H9 (cell line): ENCODE data around the gene SYNGR1. TPM values are rescaled to one million over a fixed set of nuclear protein-coding genes. Genes with fewer than 3 reads are reported as not detected.
A peak's percentile ranks its signal among the peaks of the same experiment; 100 is the strongest.

ENCODE experiments used
- DNase-seq: peaks from one replicate; pipeline ENCODE4 v3.0.0-alpha.2; 2017
- H2AFZ ChIP-seq: one replicate; pipeline ENCODE4 v1.6.1; 2013; ENCODE audit warnings: mild to moderate bottlenecking, low read length, control low read depth, moderate library complexity
- H2AK5ac ChIP-seq: 2 replicates; pipeline ENCODE4 v1.6.1; 2013; ENCODE audit warnings: low read length, control low read depth, mixed read lengths; ENCODE audit not compliant: insufficient read length
- H2BK120ac ChIP-seq: one replicate; pipeline ENCODE4 v1.6.1; 2013; ENCODE audit warnings: low read depth, mild to moderate bottlenecking, low read length, control low read depth, inconsistent platforms; ENCODE audit not compliant: poor library complexity, severe bottlenecking
- H2BK12ac ChIP-seq: 2 replicates; pipeline ENCODE4 v1.6.1; 2013; ENCODE audit warnings: low read length, control low read depth, mixed read lengths, low read depth; ENCODE audit not compliant: insufficient read length
- H2BK15ac ChIP-seq: 2 replicates; pipeline ENCODE4 v1.6.1; 2013; ENCODE audit warnings: low read depth, low read length, control low read depth
- H2BK20ac ChIP-seq: one replicate; pipeline ENCODE4 v1.6.1; 2013; ENCODE audit warnings: low read depth, mild to moderate bottlenecking, low read length, control low read depth, inconsistent platforms; ENCODE audit not compliant: poor library complexity, severe bottlenecking
- H2BK5ac ChIP-seq: 2 replicates; pipeline ENCODE4 v1.6.1; 2013; ENCODE audit warnings: low read length, control low read depth, mixed read lengths; ENCODE audit not compliant: insufficient read length
- H3K14ac ChIP-seq: 2 replicates; pipeline ENCODE4 v1.6.1; 2013; ENCODE audit warnings: low read length, control low read depth; ENCODE audit not compliant: insufficient read depth
- H3K18ac ChIP-seq: 2 replicates; pipeline ENCODE4 v1.6.1; 2013; ENCODE audit warnings: low read depth, mild to moderate bottlenecking, mixed read lengths, low read length, control low read depth; ENCODE audit not compliant: insufficient read length
- H3K23ac ChIP-seq: 2 replicates; pipeline ENCODE4 v1.6.1; 2013; ENCODE audit warnings: low read length, control low read depth, mixed read lengths, low read depth; ENCODE audit not compliant: insufficient read length
- H3K23me2 ChIP-seq: 2 replicates; pipeline ENCODE4 v1.6.1; 2013; ENCODE audit warnings: low read depth, mild to moderate bottlenecking, mixed read lengths, low read length, control low read depth; ENCODE audit not compliant: insufficient read length, poor library complexity, severe bottlenecking
- H3K27ac ChIP-seq: 2 replicates; pipeline ENCODE4 v1.5.1; 2013; ENCODE audit warnings: low read length, control low read depth, mixed read lengths, low read depth; ENCODE audit not compliant: insufficient read length
- H3K27me3 ChIP-seq: 2 replicates; pipeline ENCODE4 v1.6.1; 2013; ENCODE audit warnings: low read length, control low read depth, inconsistent platforms; ENCODE audit not compliant: insufficient read depth
- H3K4ac ChIP-seq: 2 replicates; pipeline ENCODE4 v1.6.1; 2013; ENCODE audit warnings: low read depth, mild to moderate bottlenecking, control low read depth, inconsistent platforms, low read length, moderate library complexity
- H3K4me1 ChIP-seq: 2 replicates; pipeline ENCODE4 v1.6.1; 2013; ENCODE audit warnings: low read length, control low read depth, inconsistent platforms; ENCODE audit not compliant: insufficient read depth
- H3K4me2 ChIP-seq: 2 replicates; pipeline ENCODE4 v1.6.1; 2013; ENCODE audit warnings: low read length, control low read depth, mixed read lengths; ENCODE audit not compliant: insufficient read length, insufficient read depth
- H3K56ac ChIP-seq: 2 replicates; pipeline ENCODE4 v1.6.1; 2013; ENCODE audit warnings: low read depth, mild to moderate bottlenecking, mixed read lengths, low read length, control low read depth; ENCODE audit not compliant: insufficient read length
- H3K79me1 ChIP-seq: 2 replicates; pipeline ENCODE4 v1.6.1; 2013; ENCODE audit warnings: low read depth, mild to moderate bottlenecking, moderate library complexity, low read length, control low read depth, inconsistent platforms; ENCODE audit not compliant: insufficient read depth, poor library complexity, severe bottlenecking
- H3K79me2 ChIP-seq: 2 replicates; pipeline ENCODE4 v1.6.1; 2013; ENCODE audit warnings: low read length, control low read depth, inconsistent platforms; ENCODE audit not compliant: insufficient read depth
- H3K9ac ChIP-seq: 2 replicates; pipeline ENCODE4 v1.6.1; 2013; ENCODE audit warnings: low read length, control low read depth, mixed read lengths; ENCODE audit not compliant: insufficient read length; ENCODE audit errors: extremely low read depth
- H3K9me3 ChIP-seq: one replicate; pipeline ENCODE4 v1.6.1; 2013; ENCODE audit warnings: low read depth, low read length, inconsistent platforms; ENCODE audit not compliant: control insufficient read depth
- H3T11ph ChIP-seq: one replicate; pipeline ENCODE4 v1.6.1; 2013; ENCODE audit warnings: mild to moderate bottlenecking, low read length, control low read depth, inconsistent platforms
- H4K20me1 ChIP-seq: one replicate; pipeline ENCODE4 v1.6.1; 2013; ENCODE audit not compliant: control insufficient read depth, insufficient read length, insufficient read depth
- H4K5ac ChIP-seq: 2 replicates; pipeline ENCODE4 v1.6.1; 2013; ENCODE audit warnings: low read depth, mild to moderate bottlenecking, mixed read lengths, low read length, control low read depth; ENCODE audit not compliant: insufficient read length
- H4K8ac ChIP-seq: replicated peaks from 2 replicates; pipeline ENCODE4 v1.6.1; 2013; ENCODE audit warnings: low read length, control low read depth, mixed read lengths, low read depth; ENCODE audit not compliant: insufficient read length
- H4K91ac ChIP-seq: 2 replicates; pipeline ENCODE4 v1.6.1; 2013; ENCODE audit warnings: low read depth, mild to moderate bottlenecking, moderate library complexity, mixed read lengths, low read length, control low read depth; ENCODE audit not compliant: insufficient read length
- H3K27ac Mint-ChIP-seq, 3 experiments: 2 replicates in 2 of 3; 3 replicates in 1 of 3; pipeline ENCODE4 v1.8.0; 2020 to 2021; ENCODE audit warnings: mixed read lengths in 3 of 3, mild to moderate bottlenecking in 1 of 3, moderate library complexity in 1 of 3
- H3K27me3 Mint-ChIP-seq: 2 replicates; pipeline ENCODE4 v1.8.0; 2021; ENCODE audit warnings: low read depth, mild to moderate bottlenecking, moderate library complexity, mixed read lengths
- H3K36me3 Mint-ChIP-seq, 3 experiments: 2 replicates in 2 of 3; 3 replicates in 1 of 3; pipeline ENCODE4 v1.8.0; 2020 to 2021; ENCODE audit warnings: low read depth in 3 of 3, mixed read lengths in 3 of 3; ENCODE audit not compliant: insufficient read depth in 1 of 3
- H3K4me1 Mint-ChIP-seq, 2 experiments: 2 replicates each; pipeline ENCODE4 v1.8.0; 2020; ENCODE audit warnings: mixed read lengths in 2 of 2
- H3K4me3 Mint-ChIP-seq, 2 experiments: 2 replicates in 1 of 2; 3 replicates in 1 of 2; pipeline ENCODE4 v1.8.0; 2020 to 2021; ENCODE audit warnings: mild to moderate bottlenecking in 2 of 2, mixed read lengths in 2 of 2, moderate library complexity in 1 of 2
- H3K9me3 Mint-ChIP-seq, 2 experiments: 2 replicates in 1 of 2; 3 replicates in 1 of 2; pipeline ENCODE4 v1.8.0; 2020; ENCODE audit warnings: mild to moderate bottlenecking in 2 of 2, mixed read lengths in 2 of 2, moderate library complexity in 1 of 2
- CTCF ChIP-seq: fragments of 200-600 bp; sonication (generic); conservative IDR thresholded peaks from 3 replicates; pipeline ENCODE4 v1.8.0; 2021; ENCODE audit warnings: antibody characterized with exemption, mild to moderate bottlenecking
- WGBS: extraction: QIAGEN DNeasy Blood & Tissue Kit; methylation state at CpG from one replicate; pipeline ENCODE4 v1.1.7; 2013; ENCODE audit warnings: missing lambda C conversion rate, low lambda C conversion rate, mixed read lengths; ENCODE audit not compliant: insufficient read length; ENCODE audit errors: extremely low coverage; 5-methylcytosine and 5-hydroxymethylcytosine counted together
- total RNA-seq: library from RNA; stranded (reverse); gene quantifications from 2 replicates; pipeline ENCODE4 v1.2.1, GENCODE V29; 2021

Gene SYNGR1
- total RNA-seq, 1 experiment from 2014 or later, result 13.2 TPM

GRCh38 chr22:39314251-39314971, 35.4 kb upstream of the SYNGR1 start:
- Histone ChIP-seq H3K23me2 (peaks cover 3% of the 10 kb centered on the region), H3K4me1 (no peaks in the 10 kb centered on the region), H3K14ac (no peak overlapping the region), H4K5ac (no peak overlapping the region), H3K27ac (no peak overlapping the region), H3K9me3 (no peaks in the 10 kb centered on the region), H3K4me2 (peak overlapping the region; percentile 23), H4K8ac (no peak overlapping the region), H3K9ac (no peak overlapping the region), H4K91ac (no peak overlapping the region), H3K79me1 (peaks cover 4% of the 10 kb centered on the region), H3K27me3 (no peaks in the 10 kb centered on the region), H3K23ac (no peak overlapping the region), H3K4ac (no peak overlapping the region), H4K20me1 (peaks cover 8% of the 10 kb centered on the region), H2AFZ (no peak overlapping the region), H2BK15ac (no peak overlapping the region), H2AK5ac (no peak overlapping the region), H3K18ac (no peak overlapping the region), H3K56ac (no peak overlapping the region), H2BK5ac (no peak overlapping the region), H3T11ph (no peak overlapping the region), H2BK12ac (no peak overlapping the region), H3K79me2 (peaks cover 21% of the 10 kb centered on the region), H2BK120ac (no peak overlapping the region), H2BK20ac (no peak overlapping the region)
- no CpG with 5 or more reads among the region's 14 CpGs for WGBS
- Mint-ChIP-seq H3K27me3 (peaks cover 12% of the 10 kb centered on the region), H3K4me3 (peak overlapping the region; percentile 63 to 99; a peak in 4 of 5 replicates), H3K27ac (peak overlapping the region in 2 of 3 experiments; percentile 23 to 91; a peak in 4 of 7 replicates), H3K4me1 (peaks cover 52 to 55% of the 10 kb centered on the region in 2 experiments), H3K9me3 (no peaks in the 10 kb centered on the region; a peak in 2 of 5 replicates), H3K36me3 (peaks cover 79 to 100% (median 90%) of the 10 kb centered on the region in 3 experiments)
- peak; percentile 54 for DNase-seq
- TF ChIP-seq CTCF, result peak; percentile 47; the same call in 2 of the 3 replicates
